MCF 10A (cell line): ENCODE measurements around the gene AP5S1. TPM values are rescaled to one million over a fixed set of nuclear protein-coding genes. Genes with fewer than 3 reads are reported as not detected.
A peak's percentile ranks its signal among the peaks of the same experiment; 100 is the strongest.

Source experiments
- Bru-seq: library from RNA; stranded (reverse); fragments of 400-500 nt; gene quantifications from one replicate; lab custom pipeline; 2021; lab: Mats Ljungman, UMichigan
- BruChase-seq, 2 experiments: library from RNA; stranded (reverse); fragments of 400-500 nt; gene quantifications; one replicate each; lab custom pipeline; 2021; lab: Mats Ljungman, UMichigan
- BruUV-seq: library from RNA; stranded (reverse); fragments of 400-500 nt; replicated peaks from 2 replicates; lab custom pipeline; 2021; lab: Mats Ljungman, UMichigan
- CTCF ChIA-PET: fragments of 300-600 bp; sonication (Branson Sonifier 250); formaldehyde crosslinking; extraction: SDS; loops from one replicate; lab custom pipeline; 2021; ENCODE audit warnings: antibody characterized with exemption, inconsistent platforms; lab: Yijun Ruan, JAX
- POLR2A ChIA-PET: fragments of 300-600, 350-650 bp; sonication (Branson Sonifier 250); formaldehyde crosslinking; extraction: SDS; loops from one replicate; lab custom pipeline; 2020; ENCODE audit warnings: antibody characterized with exemption, inconsistent platforms; lab: Yijun Ruan, JAX
- DNase-seq: peaks from one replicate; pipeline ENCODE4 v3.0.0-alpha.2; 2018; ENCODE audit not compliant: unreplicated experiment
- H3K27ac Mint-ChIP-seq: one replicate; pipeline ENCODE4 v1.8.0; 2022; ENCODE audit warnings: mild to moderate bottlenecking, low read depth, mixed read lengths; ENCODE audit not compliant: unreplicated experiment
- H3K27me3 Mint-ChIP-seq: one replicate; pipeline ENCODE4 v1.8.0; 2022; ENCODE audit warnings: mixed read lengths; ENCODE audit not compliant: insufficient read depth, unreplicated experiment
- H3K36me3 Mint-ChIP-seq: one replicate; pipeline ENCODE4 v1.8.0; 2022; ENCODE audit warnings: mild to moderate bottlenecking, moderate library complexity, mixed read lengths; ENCODE audit not compliant: insufficient read depth, unreplicated experiment
- H3K4me1 Mint-ChIP-seq: one replicate; pipeline ENCODE4 v1.8.0; 2022; ENCODE audit warnings: mixed read lengths; ENCODE audit not compliant: insufficient read depth, unreplicated experiment
- H3K4me3 Mint-ChIP-seq: one replicate; pipeline ENCODE4 v1.8.0; 2022; ENCODE audit warnings: mild to moderate bottlenecking, moderate library complexity, mixed read lengths; ENCODE audit not compliant: unreplicated experiment
- H3K9me3 Mint-ChIP-seq: one replicate; pipeline ENCODE4 v1.8.0; 2022; ENCODE audit warnings: mixed read lengths; ENCODE audit not compliant: unreplicated experiment
- intact Hi-C: fragments of 100-400 bp; cut with micrococcal nuclease; formaldehyde crosslinking; loops from 2 replicates; pipeline ENCODE4 v1.14.1; 2022
- long read RNA-seq: library from polyadenylated mRNA; stranded (forward); transcript quantifications from one replicate; pipeline ENCODE4 v2.0.0, GENCODE V29; 2022
- total RNA-seq: library from RNA; stranded (reverse); gene quantifications from 2 replicates; pipeline ENCODE4 v1.2.3, GENCODE V29; 2022
- TF ChIP-seq, protein P1 (sequence below): fragments of 200-600 bp; IDR thresholded peaks from one replicate; pipeline ENCODE4 v1.8.0; 2022; ENCODE audit warnings: antibody characterized with exemption, mild to moderate bottlenecking; ENCODE audit not compliant: unreplicated experiment

Gene AP5S1, protein sequence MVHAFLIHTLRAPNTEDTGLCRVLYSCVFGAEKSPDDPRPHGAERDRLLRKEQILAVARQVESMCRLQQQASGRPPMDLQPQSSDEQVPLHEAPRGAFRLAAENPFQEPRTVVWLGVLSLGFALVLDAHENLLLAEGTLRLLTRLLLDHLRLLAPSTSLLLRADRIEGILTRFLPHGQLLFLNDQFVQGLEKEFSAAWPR
- total RNA-seq: 15.8 and 19.2 TPM in 2 replicates
- Bru-seq, nascent RNA: percentile 65 among the genes with signal in this experiment
- percentile 87 among the genes with signal in this experiment for BruChase-seq, experiment 1, labeled RNA remaining after a 6-hour chase
- BruChase-seq, experiment 2, labeled RNA remaining after a 2-hour chase: percentile 81 among the genes with signal in this experiment
- long read RNA-seq, full-length matches to known transcripts: 33 of 43 reads
- long read RNA-seq, partial matches to known transcripts: 1 of 43 reads
- long read RNA-seq, other reads (novel, unspliced or antisense): 9 of 43 reads

DNA sequence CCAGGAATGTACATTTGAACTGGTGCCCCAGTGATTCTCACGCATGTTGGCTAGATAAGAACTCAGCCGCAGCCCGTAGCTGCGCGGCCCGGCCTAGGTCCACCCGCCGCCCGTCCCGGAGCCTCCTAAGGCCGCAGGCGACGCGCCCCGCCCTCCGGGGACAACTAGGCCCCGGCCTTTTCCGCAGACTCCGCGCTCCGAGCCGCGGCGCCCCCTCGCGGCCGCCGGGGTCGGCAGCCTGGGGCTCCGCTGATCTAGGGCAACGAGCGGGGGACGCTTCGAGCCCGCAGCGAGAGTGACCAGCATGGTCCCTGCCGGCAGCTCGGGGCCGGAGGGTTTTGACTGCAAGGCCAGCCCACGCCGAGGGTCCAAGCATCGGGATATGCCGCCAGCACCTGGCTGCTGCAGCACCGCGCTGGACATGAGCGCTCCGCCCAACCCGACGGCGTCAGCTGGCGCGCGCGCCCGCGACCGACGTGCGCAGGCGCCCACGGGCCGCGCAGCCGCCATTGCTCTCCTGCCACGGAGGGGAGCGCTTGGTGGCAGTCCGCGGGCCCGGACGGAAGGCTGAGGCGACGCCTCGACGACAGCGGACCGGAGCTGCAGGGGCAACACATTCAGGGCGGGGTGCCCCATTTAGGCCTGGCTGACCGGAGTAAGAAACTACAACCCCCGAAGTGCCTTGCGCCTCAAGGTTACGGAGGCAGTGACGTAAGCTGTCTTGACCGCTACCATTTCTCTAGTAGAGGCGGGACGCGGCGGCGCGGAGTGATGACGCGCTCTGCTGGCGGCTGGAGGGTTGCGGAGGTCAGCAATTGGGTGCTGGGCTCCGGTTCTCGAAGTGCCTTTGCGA, at the start of gene AP5S1:
Gene AP5S1, plus strand, starts transcription at position 500 of the 853 bp plus-strand sequence. CDS start 1,571 bp downstream, outside the sequence.
- peak within 1 kb of the TSS; percentile 93 for H3K4me3 Mint-ChIP-seq
- H3K9me3 Mint-ChIP-seq: no peaks in the 10 kb centered on the region
- peak within 1 kb of the TSS; percentile 96 for H3K27ac Mint-ChIP-seq
- H3K36me3 Mint-ChIP-seq: peaks cover 19% of the 10 kb centered on the region
- TF ChIP-seq, protein P1, sequence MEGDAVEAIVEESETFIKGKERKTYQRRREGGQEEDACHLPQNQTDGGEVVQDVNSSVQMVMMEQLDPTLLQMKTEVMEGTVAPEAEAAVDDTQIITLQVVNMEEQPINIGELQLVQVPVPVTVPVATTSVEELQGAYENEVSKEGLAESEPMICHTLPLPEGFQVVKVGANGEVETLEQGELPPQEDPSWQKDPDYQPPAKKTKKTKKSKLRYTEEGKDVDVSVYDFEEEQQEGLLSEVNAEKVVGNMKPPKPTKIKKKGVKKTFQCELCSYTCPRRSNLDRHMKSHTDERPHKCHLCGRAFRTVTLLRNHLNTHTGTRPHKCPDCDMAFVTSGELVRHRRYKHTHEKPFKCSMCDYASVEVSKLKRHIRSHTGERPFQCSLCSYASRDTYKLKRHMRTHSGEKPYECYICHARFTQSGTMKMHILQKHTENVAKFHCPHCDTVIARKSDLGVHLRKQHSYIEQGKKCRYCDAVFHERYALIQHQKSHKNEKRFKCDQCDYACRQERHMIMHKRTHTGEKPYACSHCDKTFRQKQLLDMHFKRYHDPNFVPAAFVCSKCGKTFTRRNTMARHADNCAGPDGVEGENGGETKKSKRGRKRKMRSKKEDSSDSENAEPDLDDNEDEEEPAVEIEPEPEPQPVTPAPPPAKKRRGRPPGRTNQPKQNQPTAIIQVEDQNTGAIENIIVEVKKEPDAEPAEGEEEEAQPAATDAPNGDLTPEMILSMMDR: peak; percentile 97
- POLR2A ChIA-PET: interaction anchor here (0.5 to 4.1 kb wide), 28 partner anchors 10 to 412 kb away, joined by 3 to 64 read pairs (median 6); partner anchors contain the start of genes ADISSP, CDC25B, MAVS and PANK2
- intact Hi-C loops: loop anchor here (1.0 to 2.0 kb wide), 6 partner anchors 24 to 104 kb away; partner anchors contain the start of genes CDC25B, CENPB and MAVS
- no TSS peak for BruUV-seq
- no peaks in the 10 kb centered on the region for H3K27me3 Mint-ChIP-seq
- peak; percentile 96 for DNase-seq
- CTCF ChIA-PET: interaction anchor here (0.7 to 10.7 kb wide), 34 partner anchors 12 to 270 kb away, joined by 3 to 231 read pairs (median 4); partner anchors contain the start of genes ADISSP, CDC25B, CENPB and SIGLEC1
- H3K4me1 Mint-ChIP-seq: peaks cover 19% of the 10 kb centered on the region

DNA sequence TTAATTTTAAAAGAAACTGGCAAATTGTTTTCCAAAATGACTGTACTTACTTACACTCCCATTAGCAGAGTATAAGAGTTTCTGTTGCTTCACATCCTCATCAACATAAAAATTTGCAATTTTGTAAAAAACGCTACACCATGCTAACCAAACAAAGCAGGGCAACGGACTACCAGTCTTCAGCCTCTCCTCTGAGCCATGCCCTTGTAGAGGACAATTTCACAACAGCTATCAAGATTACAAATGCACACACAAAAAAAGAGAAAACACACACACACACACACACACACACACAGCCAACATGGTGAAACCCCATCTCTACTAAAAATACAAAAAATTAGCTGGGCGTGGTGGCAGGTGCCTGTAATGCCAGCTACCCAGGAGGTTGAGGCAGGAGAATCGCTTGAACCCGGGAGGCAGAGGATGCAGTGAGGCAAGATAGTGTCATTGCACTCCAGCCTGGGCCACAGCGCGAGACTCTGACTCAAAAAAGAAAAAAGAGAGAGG, 48.7 kb upstream of the AP5S1 start:
- ChIA-PET CTCF (interaction anchor here (0.6 to 1.6 kb wide), 3 partner anchors 23 to 363 kb away, joined by 3 read pairs; partner anchors contain the start of gene AP5S1), POLR2A (interaction anchor here (1.2 kb wide), 1 partner anchor 10 kb away, joined by 4 read pairs; the partner anchor contains the start of gene SPEF1)
- Mint-ChIP-seq H3K36me3 (no peaks in the 10 kb centered on the region), H3K9me3 (no peaks in the 10 kb centered on the region), H3K4me3 (no peak overlapping the region), H3K27me3 (no peaks in the 10 kb centered on the region), H3K4me1 (peaks cover 9% of the 10 kb centered on the region), H3K27ac (no peak overlapping the region)
- intact Hi-C loops: no loop called here
- no peak for DNase-seq
- TF ChIP-seq, protein P1: no peak
- BruUV-seq: no TSS peak

DNA sequence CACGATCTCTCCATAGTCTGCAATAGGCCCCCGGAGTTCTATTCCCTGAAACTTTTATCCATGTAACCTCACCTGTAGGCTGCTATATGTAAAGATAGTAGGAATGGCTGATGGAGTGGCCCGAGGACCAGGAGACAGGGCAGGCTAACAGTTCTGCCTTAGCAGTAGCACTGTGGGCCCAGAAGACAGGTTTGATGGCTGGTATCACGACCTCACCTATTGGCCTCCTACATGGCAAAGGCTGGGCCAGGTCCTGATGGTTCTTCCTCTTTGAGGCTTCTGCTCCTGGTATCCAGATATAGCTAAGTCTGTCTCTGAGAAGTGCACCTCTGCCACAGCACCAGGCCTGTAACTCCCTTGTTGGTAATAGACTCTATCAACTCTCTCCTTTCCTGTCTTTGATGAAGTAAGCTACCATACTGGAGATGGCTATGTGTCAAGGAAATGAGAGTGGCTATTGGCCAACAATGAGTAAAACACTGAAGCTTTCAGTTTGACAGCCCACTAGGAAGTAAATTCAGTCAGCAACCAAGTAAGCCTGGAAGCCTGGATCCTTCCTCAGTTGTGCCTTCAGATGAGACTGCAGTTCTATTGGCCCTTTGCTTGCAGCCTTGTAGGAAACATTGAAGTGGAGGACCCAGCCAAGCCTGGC, 44.8 kb upstream of the AP5S1 start:
- peaks cover 4% of the 10 kb centered on the region for H3K4me1 Mint-ChIP-seq
- H3K9me3 Mint-ChIP-seq: no peaks in the 10 kb centered on the region
- no peaks in the 10 kb centered on the region for H3K27me3 Mint-ChIP-seq
- H3K4me3 Mint-ChIP-seq: no peak overlapping the region
- no peak for DNase-seq
- no peaks in the 10 kb centered on the region for H3K36me3 Mint-ChIP-seq
- intact Hi-C loops: no loop called here
- BruUV-seq: no TSS peak
- ChIA-PET CTCF (interaction anchor here (0.5 to 1.4 kb wide), 5 partner anchors 12 to 562 kb away, joined by 3 to 4 read pairs (median 3); partner anchors contain the start of gene AP5S1), POLR2A (interaction anchor here (1.3 kb wide), 1 partner anchor 12 kb away, joined by 3 read pairs; no protein-coding TSS in a partner anchor)
- no peak overlapping the region for H3K27ac Mint-ChIP-seq
- TF ChIP-seq, protein P1: no peak
